ENCODE results near the gene SHH.

- TF ChIP-seq CTCF (conservative IDR thresholded peaks at IDR 0.05; ENCODE audit: low read depth, low read length) = no peak
- no peak for TF ChIP-seq EZH2 (IDR thresholded peaks at IDR 0.05; ENCODE audit: low read length, unreplicated experiment)
- no peak for TF ChIP-seq EZH2phosphoT487 (IDR thresholded peaks at IDR 0.05; ENCODE audit: borderline replicate concordance, low read length)
Measured at GRCh38 chr7:155762655-155763054, 49.6 kb downstream of the SHH start.
